Naive thymus-derived CD4-positive, alpha-beta T cell (primary cell): ENCODE measurements around the gene RBBP9. TPM values are rescaled to one million over a fixed set of nuclear protein-coding genes. Genes with fewer than 3 reads are reported as not detected.
"Not testable (repeated sequence)": the region's sequence is repeated elsewhere in the genome, so short reads cannot be mapped to it uniquely, and the experiment has no call there.

Experiments
- ATAC-seq: fragments of 150-1000 bp; cut with Tn5 transposase; 2 replicates; pipeline ENCODE4 v1.10.0; 2021; ENCODE audit warnings: mild to moderate bottlenecking, moderate library complexity
- CTCF ChIA-PET: fragments of 350-600 bp; sonication (Branson Sonifier 250); formaldehyde crosslinking; loops from one replicate; lab custom pipeline; 2021; ENCODE audit warnings: antibody characterized with exemption; lab: Charles Lee
- POLR2A ChIA-PET: fragments of 350-600 bp; sonication (Branson Sonifier 250); formaldehyde crosslinking; loops from one replicate; lab custom pipeline; 2021; ENCODE audit warnings: antibody characterized with exemption, inconsistent platforms; lab: Charles Lee
- DNase-seq, 9 donors: peaks; one replicate each; pipeline versions ENCODE4 v3.0.0 to v3.0.0-alpha.2; 2020 to 2022; ENCODE audit warnings: mixed read lengths in 1 of 9
- H3K27ac ChIP-seq: one replicate; pipeline ENCODE4 v1.7.0; 2013; ENCODE audit warnings: mild to moderate bottlenecking, low read depth, low read length, moderate library complexity
- H3K27me3 ChIP-seq, 2 donors: one replicate each; pipeline ENCODE4 v1.7.0; 2013; ENCODE audit warnings: low read length in 2 of 2, mild to moderate bottlenecking in 2 of 2, moderate library complexity in 2 of 2; ENCODE audit not compliant: control insufficient read depth in 2 of 2, insufficient read depth in 2 of 2
- H3K36me3 ChIP-seq, 3 experiments: 1 replicate in 2 of 3; 2 replicates in 1 of 3; pipeline ENCODE4 v1.7.0; 2013; ENCODE audit warnings: low read length in 3 of 3, mild to moderate bottlenecking in 3 of 3, moderate library complexity in 1 of 3; ENCODE audit not compliant: insufficient read depth in 3 of 3, control insufficient read depth in 2 of 3
- H3K4me1 ChIP-seq, 2 donors: one replicate each; pipeline ENCODE4 v1.7.0; 2013; ENCODE audit warnings: low read length in 2 of 2, mild to moderate bottlenecking in 2 of 2, moderate library complexity in 1 of 2; ENCODE audit not compliant: control insufficient read depth in 2 of 2, insufficient read depth in 2 of 2
- H3K4me3 ChIP-seq: 2 replicates; pipeline ENCODE4 v1.7.0; 2013; ENCODE audit warnings: mild to moderate bottlenecking, low read length
- H3K9me3 ChIP-seq, 3 experiments: 1 replicate in 2 of 3; 2 replicates in 1 of 3; pipeline ENCODE4 v1.7.0; 2013; ENCODE audit warnings: low read length in 3 of 3; ENCODE audit not compliant: control insufficient read depth in 2 of 3
- H3K27ac Mint-ChIP-seq, 9 donors: one replicate each; pipeline ENCODE4 v1.8.0; 2020 to 2022; ENCODE audit warnings: mixed read lengths in 9 of 9, mild to moderate bottlenecking in 8 of 9, moderate library complexity in 5 of 9, inconsistent platforms in 2 of 9
- H3K27me3 Mint-ChIP-seq, 5 donors: one replicate each; pipeline ENCODE4 v1.8.0; 2021 to 2022; ENCODE audit warnings: mixed read lengths in 5 of 5, mild to moderate bottlenecking in 1 of 5
- H3K36me3 Mint-ChIP-seq, 5 donors: one replicate each; pipeline ENCODE4 v1.8.0; 2020 to 2022; ENCODE audit warnings: mixed read lengths in 5 of 5, mild to moderate bottlenecking in 3 of 5, inconsistent platforms in 1 of 5
- H3K4me1 Mint-ChIP-seq, 7 donors: one replicate each; pipeline ENCODE4 v1.8.0; 2020 to 2022; ENCODE audit warnings: mixed read lengths in 7 of 7, mild to moderate bottlenecking in 3 of 7, inconsistent platforms in 1 of 7
- H3K4me3 Mint-ChIP-seq, 10 donors: one replicate each; pipeline ENCODE4 v1.8.0; 2020 to 2022; ENCODE audit warnings: mild to moderate bottlenecking in 10 of 10, mixed read lengths in 10 of 10, moderate library complexity in 6 of 10, inconsistent platforms in 2 of 10
- H3K9me3 Mint-ChIP-seq, 11 donors: one replicate each; pipeline ENCODE4 v1.8.0; 2020 to 2022; ENCODE audit warnings: mixed read lengths in 11 of 11, mild to moderate bottlenecking in 4 of 11, inconsistent platforms in 1 of 11, moderate library complexity in 1 of 11
- intact Hi-C, 2 donors: fragments of 100-400 bp; cut with micrococcal nuclease; formaldehyde crosslinking; loops; one replicate each; pipeline ENCODE4 v1.15.1; 2023
- polyA plus RNA-seq, 2 donors: library from polyadenylated mRNA; unstranded; fragments of 300-500 nt; fragmentation: Illumina TruSeq; gene quantifications; one replicate each; pipeline ENCODE4 v1.2.3, GENCODE V29; 2021
- total RNA-seq, 6 experiments: library from RNA in 5 of 6; stranded (reverse) in 5 of 6; gene quantifications; 1 replicate in 5 of 6; 2 replicates in 1 of 6; pipeline ENCODE4 v1.2.3 and lab custom pipeline; 2021 to 2026

Gene RBBP9
- total and polyA plus RNA-seq, 7 experiments from 2014 or later = 4.9 to 16.4 (median 6.9) TPM

- H3K4me3 Mint-ChIP-seq, H3K4me3 ChIP-seq, POLR2A ChIA-PET, H3K27ac Mint-ChIP-seq, H3K27me3 Mint-ChIP-seq, H3K9me3 ChIP-seq, H3K9me3 Mint-ChIP-seq, CTCF ChIA-PET, DNase-seq, intact Hi-C loops, ATAC-seq, H3K36me3 Mint-ChIP-seq, H3K36me3 ChIP-seq, H3K27me3 ChIP-seq, H3K27ac ChIP-seq: not testable (repeated sequence)
- peaks cover 5 to 21% (median 9%) of the 10 kb centered on the region in 7 donors for H3K4me1 Mint-ChIP-seq
- H3K4me1 ChIP-seq = peaks cover 9 to 12% of the 10 kb centered on the region in 2 donors
Measured at GRCh38 chr20:18501672-18502071, 4.6 kb upstream of the RBBP9 start.

- H3K36me3 Mint-ChIP-seq = peaks cover 6 to 11% (median 7%) of the 10 kb centered on the region in 5 donors
- peak overlapping the region; percentile 92 to 99 (median 96) for H3K4me3 Mint-ChIP-seq
- Histone ChIP-seq H3K27ac (peak overlapping the region; percentile 91), H3K27me3 (no peaks in the 10 kb centered on the region), H3K4me1 (peaks cover 5 to 7% of the 10 kb centered on the region in 2 donors), H3K4me3 (peak overlapping the region; percentile 98), H3K36me3 (no peaks in the 10 kb centered on the region), H3K9me3 (no peaks in the 10 kb centered on the region)
- peak overlapping the region in 8 of 9 donors; percentile 82 to 96 (median 94) for H3K27ac Mint-ChIP-seq
- H3K4me1 Mint-ChIP-seq = peaks cover 10 to 25% (median 23%) of the 10 kb centered on the region in 7 donors
- H3K27me3 Mint-ChIP-seq = peaks cover 0 to 6% (median 4%) of the 10 kb centered on the region in 5 donors
- intact Hi-C loops = loop anchor here (1.0 to 2.0 kb wide), 4 partner anchors 10 to 209 kb away; partner anchors contain the start of genes DZANK1 (in 2 of the 2), POLR3F (in 2 of the 2), SEC23B (in 2 of the 2) and ZNF133 (in 2 of the 2)
- H3K9me3 Mint-ChIP-seq = no peaks in the 10 kb centered on the region
- no peak for DNase-seq
- ATAC-seq = no peak
- ChIA-PET POLR2A (interaction anchor here (1.0 to 4.3 kb wide), 6 partner anchors 10 to 296 kb away, joined by 3 to 110 read pairs (median 7); partner anchors contain the start of genes DZANK1, POLR3F, SEC23B and SMIM26), CTCF (interaction anchor here (0.6 to 3.4 kb wide), 3 partner anchors 9 to 31 kb away, joined by 3 to 22 read pairs (median 9); partner anchors contain the start of genes DZANK1, POLR3F and SEC23B)
Measured at GRCh38 chr20:18497603-18498002, 578 bp upstream of the RBBP9 start.

- ATAC-seq (no peak), DNase-seq (no peak)
- intact Hi-C loops = loop anchor here (2.0 kb wide), 2 partner anchors 71 to 207 kb away; partner anchors contain the start of genes ZNF133 (in 2 of the 2) and SMIM26 (in 1 of the 2)
- Mint-ChIP-seq H3K36me3 (peaks cover 6 to 14% (median 10%) of the 10 kb centered on the region in 5 donors), H3K27me3 (no peaks in the 10 kb centered on the region), H3K4me3 (peak overlapping the region; percentile 92 to 99 (median 96)), H3K9me3 (no peaks in the 10 kb centered on the region), H3K27ac (peak overlapping the region in 5 of 9 donors; percentile 82 to 96 (median 94)), H3K4me1 (peaks cover 10 to 25% (median 20%) of the 10 kb centered on the region in 7 donors)
- ChIA-PET POLR2A (interaction anchor here (0.9 to 4.3 kb wide), 4 partner anchors 12 to 359 kb away, joined by 3 to 110 read pairs (median 6); partner anchors contain the start of gene SEC23B), CTCF (interaction anchor here (3.4 kb wide), 1 partner anchor 11 kb away, joined by 22 read pairs; the partner anchor contains the start of gene SEC23B)
- H3K4me1 ChIP-seq = peaks cover 5 to 7% of the 10 kb centered on the region in 2 donors
- H3K27ac ChIP-seq = peak overlapping the region; percentile 91
- H3K4me3 ChIP-seq = no peak overlapping the region
- peaks cover 0 to 4% (median 0%) of the 10 kb centered on the region in 3 experiments for H3K36me3 ChIP-seq
- no peaks in the 10 kb centered on the region for H3K27me3 ChIP-seq
- no peaks in the 10 kb centered on the region for H3K9me3 ChIP-seq
Measured at GRCh38 chr20:18496042-18496441, 983 bp downstream of the RBBP9 start.

GRCh38 chr20:18488301-18488700, 8.7 kb downstream of the RBBP9 start:
- CTCF ChIA-PET = no interaction called here
- no peaks in the 10 kb centered on the region for H3K27me3 Mint-ChIP-seq
- H3K9me3 Mint-ChIP-seq = no peaks in the 10 kb centered on the region
- Histone ChIP-seq H3K4me1 (no peaks in the 10 kb centered on the region), H3K4me3 (no peak overlapping the region), H3K27ac (no peak overlapping the region), H3K36me3 (peaks cover 0 to 59% (median 3%) of the 10 kb centered on the region in 3 experiments), H3K9me3 (no peaks in the 10 kb centered on the region), H3K27me3 (no peaks in the 10 kb centered on the region)
- peak overlapping the region in 1 of 9 donors; percentile 23 for H3K27ac Mint-ChIP-seq
- no peak overlapping the region for H3K4me3 Mint-ChIP-seq
- ATAC-seq (no peak), DNase-seq (no peak)
- intact Hi-C loops = no loop called here
- POLR2A ChIA-PET = no interaction called here
- peaks cover 12 to 43% (median 22%) of the 10 kb centered on the region in 5 donors for H3K36me3 Mint-ChIP-seq
- peaks cover 0 to 4% (median 3%) of the 10 kb centered on the region in 7 donors for H3K4me1 Mint-ChIP-seq

- peak overlapping the region in 2 of 9 donors; percentile 16 to 34 for H3K27ac Mint-ChIP-seq
- peaks cover 4 to 63% (median 9%) of the 10 kb centered on the region in 3 experiments for H3K36me3 ChIP-seq
Measured at GRCh38 chr20:18481596-18481995, 15.4 kb downstream of the RBBP9 start.

GRCh38 chr20:18477821-18478220, 19.2 kb downstream of the RBBP9 start:
- peaks cover 8 to 58% (median 10%) of the 10 kb centered on the region in 3 experiments for H3K36me3 ChIP-seq

More at GRCh38 chr20:18481596-18481995, 15.4 kb downstream of the RBBP9 start:
- Mint-ChIP-seq H3K27me3 (no peaks in the 10 kb centered on the region), H3K9me3 (no peaks in the 10 kb centered on the region), H3K4me1 (no peaks in the 10 kb centered on the region), H3K4me3 (no peak overlapping the region), H3K36me3 (peaks cover 3 to 34% (median 20%) of the 10 kb centered on the region in 5 donors)
- Histone ChIP-seq H3K4me1 (no peaks in the 10 kb centered on the region), H3K27ac (no peak overlapping the region), H3K4me3 (no peak overlapping the region), H3K27me3 (no peaks in the 10 kb centered on the region), H3K9me3 (no peaks in the 10 kb centered on the region)
- DNase-seq (no peak), ATAC-seq (no peak)
- intact Hi-C loops = no loop called here
- POLR2A ChIA-PET = no interaction called here
- CTCF ChIA-PET = no interaction called here

More at GRCh38 chr20:18477821-18478220, 19.2 kb downstream of the RBBP9 start:
- intact Hi-C loops = no loop called here
- Histone ChIP-seq H3K9me3 (no peaks in the 10 kb centered on the region), H3K4me3 (no peak overlapping the region), H3K27me3 (no peaks in the 10 kb centered on the region), H3K27ac (no peak overlapping the region), H3K4me1 (no peaks in the 10 kb centered on the region)
- peaks cover 0 to 2% (median 0%) of the 10 kb centered on the region in 7 donors for H3K4me1 Mint-ChIP-seq
- H3K27me3 Mint-ChIP-seq = no peaks in the 10 kb centered on the region
- no peak overlapping the region for H3K4me3 Mint-ChIP-seq
- DNase-seq (no peak), ATAC-seq (no peak)
- ChIA-PET POLR2A (interaction anchor here (1.4 to 2.6 kb wide), 2 partner anchors 11 to 29 kb away, joined by 3 to 9 read pairs; partner anchors contain the start of genes DZANK1, POLR3F and SEC23B), CTCF (no interaction called here)
- H3K9me3 Mint-ChIP-seq = no peaks in the 10 kb centered on the region
- H3K36me3 Mint-ChIP-seq = peaks cover 0 to 39% (median 19%) of the 10 kb centered on the region in 5 donors
- H3K27ac Mint-ChIP-seq = peak overlapping the region in 2 of 9 donors; percentile 14 to 74
